ENCODE data around the gene TSPAN18.
A peak's percentile ranks its signal among the peaks of the same experiment; 100 is the strongest.

Gene TSPAN18

DNA sequence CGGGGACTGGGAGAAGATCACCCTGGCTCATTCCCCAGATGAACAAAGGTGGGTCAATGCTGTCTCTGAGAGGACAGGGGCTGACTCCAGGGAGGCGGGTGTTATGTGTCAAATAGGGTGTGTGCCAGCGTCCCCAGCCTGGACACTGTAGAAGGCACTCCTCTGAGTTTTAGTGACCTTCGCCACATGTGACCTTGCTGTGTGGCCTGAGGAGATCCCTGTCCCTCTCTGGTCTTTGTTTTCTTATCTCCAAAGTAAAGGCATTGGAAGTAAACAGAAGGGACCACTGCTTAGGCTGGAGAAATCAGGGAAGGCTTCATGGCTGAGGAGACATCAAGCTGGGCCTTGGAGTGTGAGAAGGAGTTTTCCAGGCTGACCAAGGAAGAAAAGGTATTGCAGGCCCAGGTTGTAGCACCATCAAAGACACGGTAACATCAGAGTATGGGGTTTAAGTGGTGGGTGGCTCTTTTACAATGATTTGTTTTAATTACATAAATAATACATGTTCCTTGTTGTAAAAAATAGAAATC, 149.5 kb downstream of the TSPAN18 start:
- no peak for DNase-seq

- DNase-seq: no peak
Measured at GRCh38 chr11:44876906-44877305, 150.1 kb downstream of the TSPAN18 start.

- DNase-seq: no peak
Measured at GRCh38 chr11:44877571-44878497, 151.1 kb downstream of the TSPAN18 start.

DNA sequence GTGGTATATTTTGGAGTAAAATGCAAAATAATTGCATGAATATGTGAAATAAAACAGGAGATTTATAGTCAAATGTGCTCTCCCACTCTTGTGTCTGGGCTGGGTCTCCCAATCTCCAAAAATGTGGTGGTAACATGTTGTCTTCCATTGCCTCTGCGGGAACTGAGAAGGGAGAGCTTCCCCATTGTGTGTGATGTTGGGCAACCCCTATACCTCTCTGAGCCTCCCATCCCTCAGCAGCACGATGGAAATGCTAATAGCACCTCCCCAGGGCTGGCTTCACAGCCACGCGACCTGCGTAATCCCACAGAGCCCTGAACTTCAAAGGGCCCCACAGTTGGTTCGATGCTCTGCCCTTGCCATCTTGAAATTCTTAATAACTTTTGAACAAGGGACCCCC, 151.9 kb downstream of the TSPAN18 start:
- DNase-seq: no peak

DNA sequence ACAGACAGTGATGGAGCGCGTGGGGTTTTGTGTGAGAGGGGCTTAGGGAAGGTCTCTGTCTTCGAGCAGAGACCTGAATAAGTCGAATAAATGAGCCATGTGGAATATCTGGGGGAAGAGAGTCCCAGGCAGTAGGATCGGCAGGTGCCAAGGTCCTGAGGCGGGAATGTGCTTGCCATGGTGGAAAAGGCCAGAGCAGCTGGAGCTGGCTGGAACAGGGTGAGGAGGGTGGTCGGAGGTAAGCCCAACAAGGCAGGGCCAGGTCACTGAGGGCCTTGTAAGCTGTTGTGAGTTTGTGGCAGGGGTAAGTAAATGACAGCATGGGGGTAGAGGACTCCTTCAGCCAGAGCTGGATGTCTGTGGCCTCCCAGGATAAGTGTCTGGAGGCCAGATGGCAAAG, 152.7 kb downstream of the TSPAN18 start:
- no peak for DNase-seq

DNA sequence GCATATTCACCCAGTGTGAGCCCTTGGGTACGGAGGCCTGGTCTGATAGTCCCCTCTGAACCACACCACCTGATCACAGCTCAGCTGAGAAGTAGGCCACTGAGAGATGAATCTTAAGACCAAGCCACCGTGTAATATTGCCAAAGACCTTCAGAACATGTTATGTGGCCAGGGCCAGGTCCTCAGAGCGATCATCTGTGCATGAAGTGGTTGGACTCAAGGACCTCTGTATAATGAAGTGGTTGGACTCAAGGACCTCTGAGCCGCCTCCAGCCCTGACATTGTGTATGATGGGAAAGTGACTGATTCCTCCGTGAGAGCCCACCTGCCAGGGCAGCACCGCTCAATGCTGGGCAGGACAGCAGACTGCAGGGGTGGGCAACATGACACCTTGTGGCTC, 153.7 kb downstream of the TSPAN18 start:
- DNase-seq: no peak

DNA sequence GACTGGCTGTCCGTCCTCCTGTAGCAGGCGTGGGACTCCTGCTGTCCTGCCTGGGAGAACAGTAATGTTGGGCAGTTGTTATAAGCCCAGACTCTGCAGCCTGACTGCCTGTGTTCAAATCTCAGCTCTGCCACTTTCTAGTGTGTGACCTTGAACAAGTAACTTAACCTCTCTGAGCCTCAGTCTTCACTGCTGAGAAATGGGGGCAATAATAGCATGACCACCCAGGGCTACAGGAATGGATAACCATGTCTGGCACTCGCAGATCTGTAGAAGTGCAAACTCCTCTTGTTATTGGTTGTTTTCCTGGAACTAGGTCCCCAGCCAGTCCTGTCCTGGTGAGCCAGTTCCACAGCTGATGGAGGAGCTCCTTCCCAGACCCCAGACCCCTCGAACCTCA, 154.2 kb downstream of the TSPAN18 start:
- DNase-seq: no peak

DNA sequence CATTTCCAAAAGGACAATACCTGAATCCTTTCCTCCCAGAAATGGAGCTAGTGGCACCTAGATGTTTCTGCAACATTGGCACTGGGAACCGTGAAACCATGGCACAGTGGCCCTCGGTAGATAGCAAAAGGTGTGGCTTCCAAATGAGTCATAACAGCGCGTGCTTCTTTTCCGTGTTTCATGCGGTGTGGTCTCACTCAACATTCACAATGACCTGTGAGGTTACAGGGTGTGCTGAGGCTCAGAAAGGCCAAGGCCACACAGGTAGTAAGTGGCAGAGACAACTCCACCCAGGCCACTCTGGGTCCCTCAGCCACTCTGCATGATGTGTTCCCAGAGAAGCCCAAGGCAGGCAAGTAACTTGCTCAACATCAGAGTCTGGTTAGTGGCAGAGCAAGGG, 156.5 kb downstream of the TSPAN18 start:
- no peak for DNase-seq

- no peak for DNase-seq
Measured at GRCh38 chr11:44884056-44884455, 157.3 kb downstream of the TSPAN18 start.

- DNase-seq: no peak
Measured at GRCh38 chr11:44885065-44885810, 158.5 kb downstream of the TSPAN18 start.

DNA sequence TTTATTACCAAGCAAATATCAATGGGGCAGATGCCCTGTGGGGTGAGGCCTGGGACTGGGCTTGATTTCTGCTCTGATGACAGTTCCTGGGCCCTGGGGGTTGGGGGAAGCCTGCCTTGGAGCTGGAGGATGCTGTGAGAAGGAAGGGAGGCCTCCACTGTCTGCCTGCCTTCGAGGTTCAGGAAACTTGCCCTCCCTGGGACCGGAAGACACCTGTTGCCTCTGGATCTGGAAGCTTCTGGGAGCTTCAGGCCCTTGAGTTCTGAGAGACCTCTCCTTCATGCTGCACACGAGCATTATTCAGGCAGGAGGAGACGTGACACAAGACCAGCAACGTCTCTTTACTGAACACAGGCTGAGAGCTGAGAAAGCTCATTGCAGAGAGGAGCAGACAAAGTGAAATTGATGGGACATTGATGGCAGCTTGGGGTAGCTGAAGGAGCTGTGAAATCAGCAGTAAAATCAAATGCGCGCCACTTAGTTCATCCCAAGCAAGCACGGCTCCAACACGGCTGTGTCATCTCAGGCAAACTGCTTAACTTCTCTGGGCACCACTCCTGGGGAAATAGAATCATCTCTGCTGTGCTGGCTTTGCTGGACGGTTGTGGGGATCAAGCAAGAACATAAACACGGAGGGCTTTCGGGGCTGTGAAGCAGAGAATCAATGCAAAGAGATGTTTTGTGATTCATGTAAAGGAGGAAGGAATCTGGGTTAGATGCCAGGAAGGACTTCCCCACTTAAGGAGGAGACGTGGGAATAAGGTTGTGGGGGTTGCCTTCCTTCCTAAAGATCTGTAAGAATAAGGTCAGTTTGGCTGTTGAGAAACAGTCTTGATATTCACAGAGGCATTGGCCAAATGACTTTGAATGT, 159.4 kb downstream of the TSPAN18 start:
- DNase-seq: no peak

GRCh38 chr11:44886790-44887140, 160.0 kb downstream of the TSPAN18 start:
- DNase-seq: peak; percentile 56

- no peak for DNase-seq
Measured at GRCh38 chr11:44887636-44888035, 160.9 kb downstream of the TSPAN18 start.

- peak; percentile 73 for DNase-seq
Measured at GRCh38 chr11:44889266-44889665, 162.5 kb downstream of the TSPAN18 start.

DNA sequence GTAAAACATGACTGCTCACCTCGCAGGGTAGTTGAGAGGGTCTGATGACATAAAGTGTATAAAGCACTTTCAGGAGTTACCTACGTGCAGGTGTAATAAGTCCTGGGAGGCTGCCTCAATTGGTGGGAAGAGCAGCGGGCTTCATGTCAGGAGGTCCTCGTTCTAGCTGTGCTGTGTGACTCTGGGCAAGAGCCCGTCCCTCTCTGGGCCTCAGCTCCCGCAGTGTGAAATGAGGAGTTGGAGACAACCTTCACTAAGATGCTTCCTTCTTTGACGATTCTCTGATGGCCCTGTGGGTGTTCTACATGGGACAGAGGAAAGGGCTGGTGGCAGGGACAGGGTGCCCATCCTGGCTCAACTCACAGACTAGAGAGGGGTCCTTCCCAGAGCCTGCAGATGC, 166.1 kb downstream of the TSPAN18 start:
- no peak for DNase-seq

DNA sequence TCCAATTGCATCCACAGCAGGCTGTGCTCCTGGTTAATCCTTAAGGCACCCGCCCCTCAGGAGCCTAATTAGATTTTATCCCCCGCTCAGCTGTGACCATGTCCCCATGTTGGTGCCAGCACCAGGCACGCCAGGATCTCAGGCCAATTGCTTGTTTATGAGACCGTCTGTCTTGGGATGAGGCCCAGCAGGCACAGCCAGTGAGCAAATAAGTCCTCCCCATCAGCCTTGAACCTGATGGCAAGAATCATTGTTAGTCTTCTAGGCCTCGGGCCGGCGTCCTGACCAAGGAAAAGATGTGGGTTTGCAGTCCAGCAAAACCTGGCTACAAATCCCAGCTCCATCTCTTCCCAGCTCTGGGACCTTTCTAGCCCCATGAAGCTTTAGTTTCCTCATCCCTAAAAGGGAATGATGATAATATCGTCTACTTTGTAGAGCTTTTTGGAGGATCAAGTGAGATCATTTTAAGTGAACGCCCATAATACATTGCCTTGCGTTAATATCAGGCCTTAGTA, 166.6 kb downstream of the TSPAN18 start:
- no peak for DNase-seq

DNA sequence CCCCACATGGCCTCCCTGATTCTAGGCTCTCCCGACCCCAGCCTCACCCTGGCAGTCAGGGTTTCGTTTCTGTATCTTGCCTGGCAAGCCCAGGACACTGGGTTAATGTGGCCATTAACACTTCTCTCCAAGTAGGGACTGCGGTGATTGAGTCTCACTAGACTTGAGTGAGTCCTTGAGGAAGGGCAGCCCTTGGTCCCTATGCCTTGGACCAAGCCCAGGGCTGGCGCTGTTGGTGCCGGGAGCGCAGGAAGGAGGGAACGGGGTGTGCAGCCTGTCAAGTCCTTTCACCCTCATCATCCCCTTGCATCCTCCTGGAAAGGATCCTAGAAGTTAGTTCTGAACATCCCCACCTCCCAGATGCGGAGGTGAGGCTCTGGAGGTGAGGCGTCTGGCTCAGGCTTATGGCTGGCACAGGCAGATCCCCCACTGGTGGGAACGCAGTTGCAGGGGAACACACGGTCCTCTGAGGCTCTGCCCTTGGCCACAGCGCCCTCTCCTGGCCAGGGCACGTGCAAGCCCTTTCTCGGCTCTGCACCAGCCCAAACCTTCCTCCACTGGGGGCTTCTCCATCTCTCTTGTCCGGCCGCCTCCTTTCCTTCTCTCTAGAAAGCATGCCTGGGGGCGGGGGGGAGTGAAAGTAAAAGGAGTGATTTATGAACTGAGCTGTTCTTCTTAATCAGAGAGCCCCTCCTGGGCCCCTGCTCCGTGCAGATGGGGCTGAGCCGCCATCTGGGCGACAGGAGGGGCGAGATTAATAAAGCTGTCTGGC, 167.3 kb downstream of the TSPAN18 start:
- peak; percentile 63 for DNase-seq

- DNase-seq: peak; percentile 58
Measured at GRCh38 chr11:44899959-44900358, 173.2 kb downstream of the TSPAN18 start.

GRCh38 chr11:44901120-44901633, 174.4 kb downstream of the TSPAN18 start:
- DNase-seq: no peak

- no peak for DNase-seq
Measured at GRCh38 chr11:44901786-44902185, 175.0 kb downstream of the TSPAN18 start.

- DNase-seq: no peak
Measured at GRCh38 chr11:44903035-44903434, 176.3 kb downstream of the TSPAN18 start.

DNA sequence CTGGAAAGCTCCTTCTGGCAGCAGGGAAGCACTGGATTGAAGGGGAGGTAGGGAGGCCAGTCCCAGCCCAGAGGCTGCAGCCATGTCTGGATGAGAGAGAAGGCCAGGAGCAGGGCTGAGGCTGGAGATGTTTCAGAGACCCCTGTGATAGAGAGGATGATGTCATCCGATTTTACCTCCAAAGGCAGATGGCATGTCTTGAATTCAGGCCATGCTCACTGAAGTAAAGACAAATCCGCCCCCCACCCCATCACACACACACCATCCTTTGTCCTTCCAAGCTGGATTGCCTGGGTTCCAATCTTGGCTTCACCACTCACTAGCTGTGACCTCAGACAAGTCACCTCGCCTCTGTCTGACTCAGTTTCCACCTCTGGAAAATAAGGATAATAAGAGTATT, 176.8 kb downstream of the TSPAN18 start:
- no peak for DNase-seq
